ENCODE measurements around the gene HSD11B1L.

- TF ChIP-seq GABPA (IDR thresholded peaks at IDR 0.05; ENCODE audit: low read depth): no peak
- TF ChIP-seq POLR2AphosphoS5 (IDR thresholded peaks at IDR 0.05; ENCODE audit: low read depth): peak; percentile 37
- no peak for TF ChIP-seq CTCF (IDR thresholded peaks at IDR 0.05; ENCODE audit: insufficient read depth, low read length)
Observed at GRCh38 chr19:5693195-5694166, 12.7 kb downstream of the HSD11B1L start.

Measured in HL-60 (cell line).